ENCODE data around the gene SKAP2.

SKAP2 gene

DNA sequence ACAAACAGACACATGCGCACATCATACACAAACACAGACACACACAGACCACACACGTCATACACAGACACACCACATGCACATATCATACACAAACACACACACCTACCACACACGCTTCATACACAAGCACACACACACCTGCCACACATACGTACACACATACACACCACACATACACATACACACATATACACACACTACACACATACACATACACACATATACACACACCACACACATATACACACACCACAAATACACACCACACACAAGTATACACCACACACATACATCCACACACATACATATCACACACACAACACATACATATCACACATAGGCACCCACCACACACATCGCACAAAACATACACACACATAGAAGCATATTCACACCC lies 224.7 kb downstream of the SKAP2 start:
- Histone ChIP-seq H3K9me3 (ENCODE audit: insufficient read depth, low read depth, low read length) (no peaks in the 10 kb centered on the region), H3K27ac (ENCODE audit: low read length) (no peak overlapping the region), H3K27me3 (ENCODE audit: insufficient read depth, low read length) (no peaks in the 10 kb centered on the region), H3K4me1 (ENCODE audit: insufficient read depth, low read length) (no peaks in the 10 kb centered on the region), H3K4me3 (ENCODE audit: low read length) (no peak overlapping the region), H3K9ac (ENCODE audit: low read depth, low read length) (no peak overlapping the region), H3K36me3 (ENCODE audit: insufficient read depth, low read depth, low read length) (no peaks in the 10 kb centered on the region)

DNA sequence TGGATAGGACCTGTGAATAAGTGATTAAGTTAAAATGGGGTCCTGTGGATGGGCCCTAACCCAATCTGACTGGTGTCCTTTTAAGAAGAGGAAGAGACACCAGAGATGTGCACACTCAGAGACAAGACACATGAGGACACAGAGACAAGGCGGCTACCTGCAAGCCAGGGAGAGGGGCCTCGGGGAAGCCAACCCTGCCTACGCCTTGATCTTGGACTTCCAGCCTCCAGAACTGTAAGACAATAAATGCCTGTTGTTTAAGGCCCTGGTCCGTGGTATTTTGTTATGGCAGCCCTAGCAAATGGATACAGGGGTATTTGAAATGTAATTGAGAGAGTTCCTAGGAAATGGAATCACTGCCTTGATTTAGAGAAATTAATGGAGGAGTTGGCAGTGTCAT lies 225.3 kb downstream of the SKAP2 start:
- Histone ChIP-seq H3K27ac (ENCODE audit: low read length) (no peak overlapping the region), H3K9ac (ENCODE audit: low read depth, low read length) (no peak overlapping the region), H3K4me3 (ENCODE audit: low read length) (no peak overlapping the region), H3K27me3 (ENCODE audit: insufficient read depth, low read length) (no peaks in the 10 kb centered on the region), H3K36me3 (ENCODE audit: insufficient read depth, low read depth, low read length) (no peaks in the 10 kb centered on the region), H3K4me1 (ENCODE audit: insufficient read depth, low read length) (no peaks in the 10 kb centered on the region), H3K9me3 (ENCODE audit: insufficient read depth, low read depth, low read length) (no peaks in the 10 kb centered on the region)

GRCh38 chr7:26638140-26638539 lies 226.2 kb downstream of the SKAP2 start:
- Histone ChIP-seq H3K36me3 (ENCODE audit: insufficient read depth, low read depth, low read length) (no peaks in the 10 kb centered on the region), H3K4me3 (ENCODE audit: low read length) (no peak overlapping the region), H3K27ac (ENCODE audit: low read length) (no peak overlapping the region), H3K4me1 (ENCODE audit: insufficient read depth, low read length) (no peaks in the 10 kb centered on the region), H3K9me3 (ENCODE audit: insufficient read depth, low read depth, low read length) (no peaks in the 10 kb centered on the region), H3K27me3 (ENCODE audit: insufficient read depth, low read length) (no peaks in the 10 kb centered on the region), H3K9ac (ENCODE audit: low read depth, low read length) (no peak overlapping the region)

DNA sequence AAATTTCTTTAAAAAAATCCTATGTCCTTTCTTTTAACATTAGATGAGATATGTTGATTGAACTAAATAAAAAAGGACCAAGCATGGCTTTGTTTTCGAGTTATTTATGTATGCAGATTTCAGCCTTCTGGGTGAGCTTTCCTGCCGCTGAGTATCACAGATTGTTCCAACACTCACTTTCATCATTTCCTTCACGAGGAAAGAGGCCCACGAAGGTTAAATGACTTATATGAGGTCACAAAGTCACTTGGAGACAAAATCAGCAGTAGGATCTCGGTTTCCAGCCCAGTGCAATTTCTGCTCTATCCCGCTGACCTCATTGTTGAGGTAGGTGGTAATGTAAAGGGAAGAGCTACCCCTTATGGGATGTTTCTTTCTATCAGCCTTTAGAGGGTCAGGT lies 226.8 kb downstream of the SKAP2 start:
- Histone ChIP-seq H3K4me3 (ENCODE audit: low read length) (no peak overlapping the region), H3K36me3 (ENCODE audit: insufficient read depth, low read depth, low read length) (no peaks in the 10 kb centered on the region), H3K27ac (ENCODE audit: low read length) (no peak overlapping the region), H3K27me3 (ENCODE audit: insufficient read depth, low read length) (no peaks in the 10 kb centered on the region), H3K4me1 (ENCODE audit: insufficient read depth, low read length) (no peaks in the 10 kb centered on the region), H3K9me3 (ENCODE audit: insufficient read depth, low read depth, low read length) (no peaks in the 10 kb centered on the region), H3K9ac (ENCODE audit: low read depth, low read length) (no peak overlapping the region)

- Histone ChIP-seq H3K27me3 (ENCODE audit: insufficient read depth, low read length) (no peaks in the 10 kb centered on the region), H3K9me3 (ENCODE audit: insufficient read depth, low read depth, low read length) (no peaks in the 10 kb centered on the region)
These were observed 227.6 kb downstream of the SKAP2 start for GRCh38 chr7:26636808-26637207.

GRCh38 chr7:26633557-26633956 lies 230.8 kb downstream of the SKAP2 start:
- Histone ChIP-seq H3K4me3 (ENCODE audit: low read length) (no peak overlapping the region), H3K27me3 (ENCODE audit: insufficient read depth, low read length) (no peaks in the 10 kb centered on the region), H3K27ac (ENCODE audit: low read length) (no peak overlapping the region), H3K9ac (ENCODE audit: low read depth, low read length) (no peak overlapping the region), H3K9me3 (ENCODE audit: insufficient read depth, low read depth, low read length) (no peaks in the 10 kb centered on the region), H3K36me3 (ENCODE audit: insufficient read depth, low read depth, low read length) (no peaks in the 10 kb centered on the region), H3K4me1 (ENCODE audit: insufficient read depth, low read length) (no peaks in the 10 kb centered on the region)

More at GRCh38 chr7:26636808-26637207, 227.6 kb downstream of the SKAP2 start:
- Histone ChIP-seq H3K4me3 (ENCODE audit: low read length) (no peak overlapping the region), H3K9ac (ENCODE audit: low read depth, low read length) (no peak overlapping the region), H3K36me3 (ENCODE audit: insufficient read depth, low read depth, low read length) (no peaks in the 10 kb centered on the region), H3K4me1 (ENCODE audit: insufficient read depth, low read length) (no peaks in the 10 kb centered on the region), H3K27ac (ENCODE audit: low read length) (no peak overlapping the region)

- Histone ChIP-seq H3K27me3 (ENCODE audit: insufficient read depth, low read length) (no peaks in the 10 kb centered on the region), H3K4me3 (ENCODE audit: low read length) (no peak overlapping the region), H3K9me3 (ENCODE audit: insufficient read depth, low read depth, low read length) (no peaks in the 10 kb centered on the region), H3K27ac (ENCODE audit: low read length) (no peak overlapping the region), H3K4me1 (ENCODE audit: insufficient read depth, low read length) (no peaks in the 10 kb centered on the region), H3K9ac (ENCODE audit: low read depth, low read length) (no peak overlapping the region), H3K36me3 (ENCODE audit: insufficient read depth, low read depth, low read length) (no peaks in the 10 kb centered on the region)
These were observed 232.8 kb downstream of the SKAP2 start for GRCh38 chr7:26631601-26632000.

- Histone ChIP-seq H3K9me3 (ENCODE audit: insufficient read depth, low read depth, low read length) (no peaks in the 10 kb centered on the region), H3K27ac (ENCODE audit: low read length) (no peak overlapping the region), H3K27me3 (ENCODE audit: insufficient read depth, low read length) (no peaks in the 10 kb centered on the region)
These were observed 233.3 kb downstream of the SKAP2 start for GRCh38 chr7:26630941-26631580.

GRCh38 chr7:26630361-26630760 lies 234.0 kb downstream of the SKAP2 start:
- no peak overlapping the region for H3K9ac ChIP-seq (ENCODE audit: low read depth, low read length)
- no peaks in the 10 kb centered on the region for H3K27me3 ChIP-seq (ENCODE audit: insufficient read depth, low read length)
- no peak overlapping the region for H3K4me3 ChIP-seq (ENCODE audit: low read length)
- H3K36me3 ChIP-seq (ENCODE audit: insufficient read depth, low read depth, low read length), result no peaks in the 10 kb centered on the region
- H3K9me3 ChIP-seq (ENCODE audit: insufficient read depth, low read depth, low read length), result no peaks in the 10 kb centered on the region
- H3K27ac ChIP-seq (ENCODE audit: low read length), result no peak overlapping the region
- no peaks in the 10 kb centered on the region for H3K4me1 ChIP-seq (ENCODE audit: insufficient read depth, low read length)

More at GRCh38 chr7:26630941-26631580, 233.3 kb downstream of the SKAP2 start:
- H3K4me3 ChIP-seq (ENCODE audit: low read length), result no peak overlapping the region
- H3K36me3 ChIP-seq (ENCODE audit: insufficient read depth, low read depth, low read length), result no peaks in the 10 kb centered on the region
- no peak overlapping the region for H3K9ac ChIP-seq (ENCODE audit: low read depth, low read length)
- no peaks in the 10 kb centered on the region for H3K4me1 ChIP-seq (ENCODE audit: insufficient read depth, low read length)

DNA sequence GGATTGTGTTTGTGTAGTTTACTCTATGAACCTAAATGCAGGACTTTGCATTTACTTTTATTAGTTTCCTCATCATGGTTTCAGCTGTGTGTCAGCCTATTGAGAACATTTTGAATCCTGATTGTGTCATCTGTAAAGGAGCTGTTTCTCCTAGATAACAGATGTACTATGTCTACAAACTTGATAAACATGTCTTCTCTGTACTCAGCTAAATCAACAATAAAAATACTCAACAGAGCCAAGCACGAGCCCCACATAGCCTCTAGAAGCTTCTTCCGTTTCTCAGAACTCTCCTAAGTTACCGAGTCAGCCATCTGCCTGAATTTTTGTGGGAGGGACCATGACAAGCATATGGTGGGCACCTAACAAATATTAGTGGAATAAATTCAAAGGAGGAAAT lies 234.7 kb downstream of the SKAP2 start:
- no peaks in the 10 kb centered on the region for H3K9me3 ChIP-seq (ENCODE audit: insufficient read depth, low read depth, low read length)
- H3K4me1 ChIP-seq (ENCODE audit: insufficient read depth, low read length), result no peaks in the 10 kb centered on the region
- no peak overlapping the region for H3K27ac ChIP-seq (ENCODE audit: low read length)
- H3K9ac ChIP-seq (ENCODE audit: low read depth, low read length), result no peak overlapping the region
- H3K4me3 ChIP-seq (ENCODE audit: low read length), result no peak overlapping the region
- no peaks in the 10 kb centered on the region for H3K27me3 ChIP-seq (ENCODE audit: insufficient read depth, low read length)
- no peaks in the 10 kb centered on the region for H3K36me3 ChIP-seq (ENCODE audit: insufficient read depth, low read depth, low read length)

DNA sequence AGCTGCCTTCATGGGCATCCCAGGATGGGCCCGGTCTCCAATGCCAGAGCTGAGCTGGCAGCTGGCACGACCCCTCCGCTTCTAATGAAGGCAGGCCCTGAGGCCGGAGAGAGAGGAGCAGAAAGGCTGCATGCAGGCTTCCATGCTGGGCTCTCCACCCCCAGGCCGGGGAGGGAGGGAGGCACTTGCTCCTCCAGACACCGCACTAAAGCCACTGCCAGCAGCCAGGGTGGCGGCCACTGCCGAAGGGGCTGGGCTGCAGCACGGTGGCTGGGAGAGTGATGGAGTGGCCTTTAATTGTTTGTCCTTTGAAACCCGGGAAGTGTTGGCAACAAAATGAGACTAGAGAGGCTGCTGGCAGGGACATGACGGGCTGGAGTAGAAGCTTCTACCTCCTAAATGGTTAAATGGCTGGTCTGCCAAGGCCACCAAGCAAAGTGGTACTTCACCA lies 236.5 kb downstream of the SKAP2 start:
- Histone ChIP-seq H3K9me3 (ENCODE audit: insufficient read depth, low read depth, low read length) (no peaks in the 10 kb centered on the region), H3K27ac (ENCODE audit: low read length) (no peak overlapping the region)

DNA sequence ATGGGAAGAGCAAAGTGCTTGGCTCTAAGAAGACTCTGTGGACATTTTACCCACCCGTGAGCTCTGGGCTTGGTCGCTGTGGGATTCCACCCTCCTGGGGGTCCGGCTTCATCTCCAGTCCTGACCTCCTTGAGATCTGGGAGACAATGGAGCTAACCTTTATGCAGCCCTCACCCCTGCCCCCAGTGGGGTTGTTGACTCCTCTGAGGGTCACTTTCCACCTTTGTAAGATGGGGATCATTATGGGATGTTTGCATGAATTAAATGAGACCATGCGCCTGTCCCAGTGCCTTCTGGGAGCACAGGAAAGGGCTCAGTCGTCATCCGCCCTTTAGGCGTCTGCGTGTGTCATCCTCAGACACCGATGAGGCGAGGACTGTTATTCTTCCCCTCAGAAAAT lies 237.2 kb downstream of the SKAP2 start:
- Histone ChIP-seq H3K4me1 (ENCODE audit: insufficient read depth, low read length) (no peaks in the 10 kb centered on the region), H3K36me3 (ENCODE audit: insufficient read depth, low read depth, low read length) (no peaks in the 10 kb centered on the region), H3K4me3 (ENCODE audit: low read length) (no peak overlapping the region), H3K9ac (ENCODE audit: low read depth, low read length) (no peak overlapping the region), H3K9me3 (ENCODE audit: insufficient read depth, low read depth, low read length) (no peaks in the 10 kb centered on the region), H3K27me3 (ENCODE audit: insufficient read depth, low read length) (no peaks in the 10 kb centered on the region), H3K27ac (ENCODE audit: low read length) (no peak overlapping the region)

More for the DNA sequence above, 236.5 kb downstream of the SKAP2 start:
- Histone ChIP-seq H3K4me3 (ENCODE audit: low read length) (no peak overlapping the region), H3K27me3 (ENCODE audit: insufficient read depth, low read length) (no peaks in the 10 kb centered on the region), H3K4me1 (ENCODE audit: insufficient read depth, low read length) (no peaks in the 10 kb centered on the region), H3K9ac (ENCODE audit: low read depth, low read length) (no peak overlapping the region), H3K36me3 (ENCODE audit: insufficient read depth, low read depth, low read length) (no peaks in the 10 kb centered on the region)

All from iPS-20b (cell line).